ENCODE measurements around the gene TAS1R3.

TAS1R3 gene

GRCh38 chr1:1352786-1353388 lies 21.8 kb downstream of the TAS1R3 start:
- DNase-seq (ENCODE audit: low read depth in 2 of 3, low spot score in 2 of 3), result no peak

GRCh38 chr1:1353389-1354151 lies 22.5 kb downstream of the TAS1R3 start:
- no peak for DNase-seq (ENCODE audit: low read depth in 2 of 3, low spot score in 2 of 3)

GRCh38 chr1:1354271-1355247 lies 23.5 kb downstream of the TAS1R3 start:
- DNase-seq (ENCODE audit: low read depth in 2 of 3, low spot score in 2 of 3), result no peak

GRCh38 chr1:1355416-1355815 lies 24.3 kb downstream of the TAS1R3 start:
- DNase-seq (ENCODE audit: low read depth in 2 of 3, low spot score in 2 of 3), result no peak

- no peak for DNase-seq (ENCODE audit: low read depth in 2 of 3, low spot score in 2 of 3)
These were observed 25.2 kb downstream of the TAS1R3 start for GRCh38 chr1:1356166-1356795.

- no peak for DNase-seq (ENCODE audit: low read depth in 2 of 3, low spot score in 2 of 3)
These were observed 25.8 kb downstream of the TAS1R3 start for GRCh38 chr1:1356796-1357401.

GRCh38 chr1:1357871-1358432 lies 26.9 kb downstream of the TAS1R3 start:
- DNase-seq (ENCODE audit: low read depth in 2 of 3, low spot score in 2 of 3), result no peak

- no peak for DNase-seq (ENCODE audit: low read depth in 2 of 3, low spot score in 2 of 3)
These were observed 27.6 kb downstream of the TAS1R3 start, which contains the start of gene MXRA8 for GRCh38 chr1:1358433-1359271. TSS of gene MXRA8 (minus strand) at chr1:1358555. CDS start at chr1:1358504, 51 bp downstream.

- no peak for DNase-seq (ENCODE audit: low read depth in 2 of 3, low spot score in 2 of 3)
These were observed 28.2 kb downstream of the TAS1R3 start for GRCh38 chr1:1359308-1359663.

- DNase-seq (ENCODE audit: low read depth in 2 of 3, low spot score in 2 of 3), result no peak
These were observed 28.8 kb downstream of the TAS1R3 start for GRCh38 chr1:1359664-1360468.

GRCh38 chr1:1360506-1361169 lies 29.6 kb downstream of the TAS1R3 start:
- DNase-seq (ENCODE audit: low read depth in 2 of 3, low spot score in 2 of 3), result no peak

GRCh38 chr1:1361233-1361981 lies 30.3 kb downstream of the TAS1R3 start:
- DNase-seq (ENCODE audit: low read depth in 2 of 3, low spot score in 2 of 3), result no peak

GRCh38 chr1:1361982-1362423 lies 30.9 kb downstream of the TAS1R3 start:
- no peak for DNase-seq (ENCODE audit: low read depth in 2 of 3, low spot score in 2 of 3)

GRCh38 chr1:1364266-1364665 lies 33.2 kb downstream of the TAS1R3 start:
- DNase-seq (ENCODE audit: low read depth in 2 of 3, low spot score in 2 of 3), result no peak

- DNase-seq (ENCODE audit: low read depth in 2 of 3, low spot score in 2 of 3), result no peak
These were observed 35.0 kb downstream of the TAS1R3 start for GRCh38 chr1:1365875-1366698.

GRCh38 chr1:1366699-1367066 lies 35.6 kb downstream of the TAS1R3 start:
- no peak for DNase-seq (ENCODE audit: low read depth in 2 of 3, low spot score in 2 of 3)

GRCh38 chr1:1367315-1367714 lies 36.2 kb downstream of the TAS1R3 start:
- DNase-seq (ENCODE audit: low read depth in 2 of 3, low spot score in 2 of 3), result no peak
